Lung (tissue), 16 donors: ENCODE measurements around the gene CCDC82. TPM values are rescaled to one million over a fixed set of nuclear protein-coding genes. Genes with fewer than 3 reads are reported as not detected.
"Not testable (repeated sequence)": the region's sequence is repeated elsewhere in the genome, so short reads cannot be mapped to it uniquely, and the experiment has no call there.

Experiments used
- ATAC-seq: fragments of 200-7000 bp; cut with Tn5 transposase; one replicate; pipeline ENCODE4 v1.9.1; 2020; ENCODE audit warnings: moderate number of reproducible peaks; ENCODE audit not compliant: insufficient read depth, low FRiP score
- DNase-seq, 3 donors: peaks; one replicate each; pipeline ENCODE4 v3.0.0-alpha.2; 2013 to 2017
- H3K27ac ChIP-seq, 2 donors: one replicate each; pipeline ENCODE4 v1.5.1; 2013; ENCODE audit warnings: mild to moderate bottlenecking in 2 of 2, moderate library complexity in 2 of 2, control low read depth in 1 of 2, inconsistent platforms in 1 of 2, low read depth in 1 of 2, low read length in 1 of 2
- H3K27me3 ChIP-seq, 3 donors: one replicate each; pipeline ENCODE4 v1.5.1; 2013; ENCODE audit warnings: low read length in 2 of 3; ENCODE audit not compliant: control insufficient read depth in 3 of 3, insufficient read depth in 3 of 3
- H3K36me3 ChIP-seq, 4 donors: one replicate each; pipeline ENCODE4 v1.5.1; 2013; ENCODE audit warnings: low read length in 4 of 4, mild to moderate bottlenecking in 1 of 4, moderate library complexity in 1 of 4; ENCODE audit not compliant: control insufficient read depth in 4 of 4, insufficient read depth in 4 of 4
- H3K4me1 ChIP-seq, 5 donors: one replicate each; pipeline ENCODE4 v1.5.1; 2013; ENCODE audit warnings: low read length in 5 of 5, mild to moderate bottlenecking in 2 of 5, moderate library complexity in 1 of 5; ENCODE audit not compliant: control insufficient read depth in 5 of 5, insufficient read depth in 5 of 5
- H3K4me3 ChIP-seq: one replicate; pipeline ENCODE4 v1.5.1; 2013; ENCODE audit warnings: mild to moderate bottlenecking, control low read depth, moderate library complexity
- H3K9ac ChIP-seq, 2 donors: one replicate each; pipeline ENCODE4 v1.5.1; 2013; ENCODE audit warnings: low read length in 2 of 2, control low read depth in 1 of 2; ENCODE audit not compliant: insufficient read depth in 1 of 2
- H3K9me3 ChIP-seq, 4 donors: one replicate each; pipeline ENCODE4 v1.5.1; 2013; ENCODE audit warnings: low read length in 3 of 4, mild to moderate bottlenecking in 1 of 4, moderate library complexity in 1 of 4; ENCODE audit not compliant: control insufficient read depth in 4 of 4, insufficient read depth in 3 of 4
- CTCF ChIP-seq: IDR thresholded peaks from 2 replicates; pipeline ENCODE4 v1.5.1; 2012; ENCODE audit warnings: mild to moderate bottlenecking; ENCODE audit errors: control extremely low read depth, extremely low read depth
- WGBS, 2 donors: extraction: QIAGEN DNeasy Blood & Tissue Kit; methylation state at CpG; one replicate each; pipeline ENCODE4 v1.1.7; 2013; 5-methylcytosine and 5-hydroxymethylcytosine counted together
- long read RNA-seq, 5 donors: transcript quantifications; one replicate each; lab custom pipeline, GENCODE V29; 2026
- polyA plus RNA-seq, 2 donors: library from polyadenylated mRNA; stranded (reverse); fragments of 200-250 nt; gene quantifications; one replicate each; pipeline ENCODE4 v1.2.1, GENCODE V29; 2013
- total RNA-seq, 2 donors: library from RNA; depleted of rRNA in 1 of 2; stranded (reverse); fragments of >200 nt in 1 of 2; gene quantifications; one replicate each; pipeline ENCODE4 v1.2.1, GENCODE V29; 2014 to 2021
- donor health status: control.
- donor health status: control.
- donor health status: Bipolar disorder and iron deficiency.
- donor health status: healthy.
- donor health status: DM: yes; HTN: yes; CAD: no.

CCDC82 gene
- total RNA-seq (10 to 100 TPM; 23.7 to 46.9 TPM), polyA plus RNA-seq (10 to 100 TPM; 16.4 to 34.8 TPM)
- long read RNA-seq, donor 1, full-length matches to known transcripts, result 11 of 22 reads
- long read RNA-seq, donor 1, partial matches to known transcripts, result 11 of 22 reads
- long read RNA-seq, donor 1, other reads (novel, unspliced or antisense), result 0 of 22 reads
- long read RNA-seq, donor 2, full-length matches to known transcripts, result 5 of 5 reads
- long read RNA-seq, donor 2, partial matches to known transcripts, result 0 of 5 reads
- long read RNA-seq, donor 2, other reads (novel, unspliced or antisense), result 0 of 5 reads
- long read RNA-seq, donor 3, partial matches to known transcripts, result 13 of 21 reads
- long read RNA-seq, donor 3, other reads (novel, unspliced or antisense), result 0 of 21 reads
- long read RNA-seq, donor 4, full-length matches to known transcripts, result 5 of 5 reads
- long read RNA-seq, donor 4, partial matches to known transcripts, result 0 of 5 reads
- long read RNA-seq, donor 4, other reads (novel, unspliced or antisense), result 0 of 5 reads
- long read RNA-seq, donor 5, full-length matches to known transcripts, result 12 of 24 reads
- long read RNA-seq, donor 5, partial matches to known transcripts, result 12 of 24 reads
- long read RNA-seq, donor 5, other reads (novel, unspliced or antisense), result 0 of 24 reads

- Histone ChIP-seq H3K4me3 (peak within 1 kb of the TSS; percentile 73), H3K9ac (peak within 1 kb of the TSS; percentile 80 to 94), H3K27me3 (no peaks in the 10 kb centered on the region), H3K9me3 (no peaks in the 10 kb centered on the region), H3K27ac (peak within 1 kb of the TSS; percentile 85 to 94), H3K4me1 (peaks cover 0 to 14% (median 4%) of the 10 kb centered on the region in 5 donors), H3K36me3 (peaks cover 0 to 9% (median 0%) of the 10 kb centered on the region in 4 donors)
- 0 to 1% methylated on average over 45 to 53 of the region's 53 CpGs for WGBS, 2 donors
- ATAC-seq (peak; percentile 98), DNase-seq (peak; percentile 98)
- TF ChIP-seq CTCF, result no peak
These were observed at the start of gene CCDC82, which contains the start of gene JRKL for GRCh38 chr11:96389720-96390487. CCDC82 (minus strand) TSS chr11:96389912; CDS start chr11:96384747, 5,165 bp downstream. JRKL (plus strand) TSS chr11:96390013; CDS start chr11:96390650, 637 bp downstream.

GRCh38 chr11:96432654-96433053 is 42.9 kb upstream of the CCDC82 start:
- ATAC-seq, DNase-seq, H3K9me3 ChIP-seq, H3K36me3 ChIP-seq, H3K27ac ChIP-seq, H3K4me3 ChIP-seq, H3K27me3 ChIP-seq, H3K9ac ChIP-seq, H3K4me1 ChIP-seq: not testable (repeated sequence)

GRCh38 chr11:96430668-96431067 is 41.0 kb upstream of the CCDC82 start:
- no peaks in the 10 kb centered on the region for H3K27me3 ChIP-seq
- no peaks in the 10 kb centered on the region for H3K36me3 ChIP-seq
- no peaks in the 10 kb centered on the region for H3K9me3 ChIP-seq
- 73 to 89% methylated on average over 3 of the region's 3 CpGs for WGBS, 2 donors
- TF ChIP-seq CTCF, result no peak
- ATAC-seq (no peak), DNase-seq (no peak)
- H3K4me1 ChIP-seq, result peaks cover 0 to 5% (median 0%) of the 10 kb centered on the region in 5 donors
- H3K27ac ChIP-seq, result no peak overlapping the region
- H3K9ac ChIP-seq, result no peak overlapping the region
- no peak overlapping the region for H3K4me3 ChIP-seq

GRCh38 chr11:96424693-96425092 is 35.0 kb upstream of the CCDC82 start:
- 52 to 62% methylated on average over 2 of the region's 2 CpGs for WGBS, 2 donors
- DNase-seq, result no peak

More at GRCh38 chr11:96424693-96425092, 35.0 kb upstream of the CCDC82 start:
- Histone ChIP-seq H3K9ac (no peak overlapping the region), H3K27me3 (no peaks in the 10 kb centered on the region), H3K36me3 (no peaks in the 10 kb centered on the region), H3K4me3 (no peak overlapping the region), H3K27ac (no peak overlapping the region), H3K4me1 (peaks cover 0 to 5% (median 0%) of the 10 kb centered on the region in 5 donors), H3K9me3 (no peaks in the 10 kb centered on the region)
- no peak for ATAC-seq
- no peak for TF ChIP-seq CTCF
